Measurements from ENCODE around the gene CHAF1B. TPM values are rescaled to one million over a fixed set of nuclear protein-coding genes. Genes with fewer than 3 reads are reported as not detected.

Gene CHAF1B
- total and polyA plus RNA-seq, 9 of the 15 experiments (the other 6 are each of a cell fraction or from before 2014, with no cell fraction given), result 7.5 to 36.8 (median 21.0) TPM

GRCh38 chr21:36436829-36437744 is 51.9 kb downstream of the CHAF1B start (continued):
- TF ChIP-seq ARID3A (IDR thresholded peaks at IDR 0.05; ENCODE audit: borderline replicate concordance, low read depth, low read length), result no peak
- no peak for TF ChIP-seq ZNF280B (CRISPR knock-in tag; IDR thresholded peaks at IDR 0.05)
- no peak for TF ChIP-seq FOXP1 (CRISPR knock-in tag; IDR thresholded peaks at IDR 0.05)
- TF ChIP-seq ZSCAN32 (CRISPR knock-in tag; IDR thresholded peaks at IDR 0.05), result no peak
- TF ChIP-seq ATF3 (IDR thresholded peaks at IDR 0.05), result peak; percentile 69
- TF ChIP-seq ATF3 (CRISPR knock-in tag; conservative IDR thresholded peaks at IDR 0.05), result no peak
